Cardiac fibroblast (primary cell): ENCODE data around the gene CBFA2T3.

ENCODE experiments used
- DNase-seq, 2 donors: peaks; one replicate each; pipeline versions ENCODE4 v3.0.0 to v3.0.0-alpha.2; 2010; ENCODE audit warnings: low read depth in 2 of 2
- H3K4me3 ChIP-seq, 2 donors: replicated peaks in 1 of 2; 1 replicate in 1 of 2; 2 replicates in 1 of 2; pipeline ENCODE4 v1.5.1; 2011; ENCODE audit warnings: low read depth in 2 of 2, low read length in 2 of 2, mild to moderate bottlenecking in 2 of 2, moderate library complexity in 1 of 2
- CTCF ChIP-seq: IDR thresholded peaks from one replicate; pipeline ENCODE4 v1.5.1; 2011; ENCODE audit warnings: low read depth, mild to moderate bottlenecking, low read length, inconsistent platforms

CBFA2T3 gene

DNA sequence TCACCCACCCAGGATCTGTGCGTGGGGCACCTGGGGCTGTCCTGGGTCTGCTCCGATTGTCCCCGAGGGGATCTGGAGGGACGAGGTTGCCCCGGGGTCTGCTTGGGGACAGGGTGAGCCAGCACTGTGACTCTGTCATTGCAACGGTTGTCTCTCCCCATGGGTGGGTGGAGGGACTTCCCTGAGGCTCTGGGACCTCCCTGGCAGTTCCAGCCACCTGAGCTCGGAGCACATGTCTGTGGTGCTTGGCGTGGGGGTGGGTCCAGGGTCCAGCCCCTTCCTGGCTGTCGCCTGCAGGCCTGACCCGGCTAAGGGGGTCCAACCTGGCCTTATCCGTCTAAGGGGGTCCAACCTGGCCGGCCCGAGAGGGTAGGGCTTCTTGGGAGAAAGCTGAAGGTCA, 8.5 kb upstream of the CBFA2T3 start:
- no peak for TF ChIP-seq CTCF
- no peak overlapping the region for H3K4me3 ChIP-seq

DNA sequence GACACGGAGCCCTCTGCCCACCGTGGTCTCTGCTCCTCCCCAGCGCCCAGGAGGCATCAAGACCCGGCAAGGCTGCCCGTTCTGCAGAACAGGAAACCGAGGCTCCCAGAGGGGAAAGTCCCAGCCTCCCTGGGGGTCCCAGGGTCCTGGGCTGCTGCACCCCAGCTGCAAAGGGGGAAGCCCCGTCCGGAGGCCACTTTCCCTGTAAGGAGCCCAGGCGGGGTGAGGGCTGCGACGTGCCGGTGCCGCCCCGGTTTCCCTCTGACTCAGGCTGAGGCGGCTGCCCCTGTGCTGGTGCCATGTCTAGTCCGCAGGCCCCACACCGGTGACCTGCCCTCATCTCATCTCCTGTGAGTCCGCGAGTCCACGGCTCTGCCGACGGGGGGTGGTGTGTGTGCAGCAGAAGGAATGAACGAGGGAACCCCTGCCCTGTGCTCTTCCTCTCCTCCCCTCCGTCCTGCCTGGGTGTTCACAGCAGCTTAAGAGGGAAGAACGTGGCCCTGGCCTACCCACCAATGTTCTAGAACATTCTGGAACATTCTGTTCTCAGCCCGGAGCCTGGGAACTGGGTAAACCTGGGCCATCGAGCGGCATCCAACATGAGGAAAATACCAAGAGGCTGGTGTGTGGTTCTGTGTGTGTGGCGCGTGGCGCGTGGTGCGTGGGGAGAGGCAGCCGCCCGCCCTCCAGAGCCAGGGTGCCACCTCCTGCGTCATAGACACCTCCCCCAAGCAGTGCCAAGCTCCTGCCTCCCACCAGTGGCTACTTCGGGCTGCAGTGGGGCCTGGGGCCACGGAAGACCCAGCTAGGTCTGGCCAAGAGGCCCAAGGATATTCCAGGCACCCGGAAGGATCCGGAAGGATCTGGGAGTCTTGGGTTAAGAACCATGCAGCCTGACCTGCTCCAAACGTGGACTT, 7.0 kb upstream of the CBFA2T3 start:
- no peak for DNase-seq
- H3K4me3 ChIP-seq, result no peak overlapping the region
- TF ChIP-seq CTCF, result no peak

More for the DNA sequence above, 8.5 kb upstream of the CBFA2T3 start:
- DNase-seq, result no peak

DNA sequence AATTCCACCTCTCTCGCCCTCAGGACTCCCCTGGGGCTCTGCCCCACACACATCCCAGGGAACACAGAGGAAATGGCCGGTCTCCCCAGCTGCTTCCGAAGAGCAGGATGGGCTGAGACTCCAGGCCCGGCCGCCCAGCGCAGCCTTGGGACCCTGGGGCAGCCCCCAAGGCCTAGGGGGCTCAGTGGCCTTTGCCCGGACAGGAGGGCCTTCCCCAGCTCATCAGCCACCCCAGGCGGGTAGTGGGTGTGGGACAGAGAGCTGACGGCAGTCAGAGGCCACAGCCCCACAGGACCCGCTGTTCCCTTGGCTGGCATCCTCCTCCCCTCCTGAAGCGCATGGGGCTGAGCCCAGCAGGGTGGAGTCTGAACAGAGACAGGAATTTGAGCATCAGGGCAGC, 6.2 kb upstream of the CBFA2T3 start:
- no peak for TF ChIP-seq CTCF
- H3K4me3 ChIP-seq, result no peak overlapping the region
- no peak for DNase-seq

GRCh38 chr16:88982286-88983084, 5.5 kb upstream of the CBFA2T3 start:
- no peak for TF ChIP-seq CTCF
- DNase-seq, result no peak
- no peak overlapping the region for H3K4me3 ChIP-seq

- no peak overlapping the region for H3K4me3 ChIP-seq
- DNase-seq, result no peak
Measured at GRCh38 chr16:88979353-88980015, 2.5 kb upstream of the CBFA2T3 start.

More at GRCh38 chr16:88979353-88980015, 2.5 kb upstream of the CBFA2T3 start:
- no peak for TF ChIP-seq CTCF
